GM23248 (cell line): ENCODE results near the gene LRRC51. TPM values are rescaled to one million over a fixed set of nuclear protein-coding genes. Genes with fewer than 3 reads are reported as not detected.

Experiments
- DNase-seq: peaks from one replicate; pipeline ENCODE4 v3.0.0-alpha.2; 2015
- H2AFZ ChIP-seq: fragments of 200-600 bp; sonication (generic); 2 replicates; pipeline ENCODE4 v1.6.1; 2016; ENCODE audit warnings: antibody characterized with exemption
- H3F3A ChIP-seq: fragments of 200-600 bp; sonication (generic); 2 replicates; pipeline ENCODE4 v1.6.1; 2016; ENCODE audit warnings: mild to moderate bottlenecking, antibody characterized with exemption, mixed run types; ENCODE audit not compliant: insufficient read depth
- H3K27ac ChIP-seq: fragments of 200-600 bp; sonication (generic); 2 replicates; pipeline ENCODE4 v1.5.1; 2016; ENCODE audit warnings: mild to moderate bottlenecking
- H3K27me3 ChIP-seq: fragments of 200-600 bp; sonication (generic); replicated peaks from 2 replicates; pipeline ENCODE4 v1.6.1; 2016; ENCODE audit warnings: mild to moderate bottlenecking; ENCODE audit not compliant: insufficient read depth
- H3K36me3 ChIP-seq: fragments of 200-600 bp; sonication (generic); 2 replicates; pipeline ENCODE4 v1.6.1; 2016; ENCODE audit warnings: low read depth, mild to moderate bottlenecking
- H3K4me1 ChIP-seq: fragments of 200-600 bp; sonication (generic); 2 replicates; pipeline ENCODE4 v1.6.1; 2016; ENCODE audit warnings: mild to moderate bottlenecking; ENCODE audit not compliant: insufficient read depth
- H3K4me2 ChIP-seq: fragments of 200-600 bp; sonication (generic); one replicate; pipeline ENCODE4 v1.6.1; 2016; ENCODE audit warnings: mild to moderate bottlenecking; ENCODE audit not compliant: unreplicated experiment
- H3K4me3 ChIP-seq: fragments of 200-600 bp; sonication (generic); 2 replicates; pipeline ENCODE4 v1.5.1; 2016; ENCODE audit warnings: mild to moderate bottlenecking
- H3K79me2 ChIP-seq: fragments of 200-600 bp; sonication (generic); 2 replicates; pipeline ENCODE4 v1.6.1; 2016; ENCODE audit warnings: mild to moderate bottlenecking; ENCODE audit not compliant: insufficient read depth
- H3K9ac ChIP-seq: fragments of 200-600 bp; sonication (generic); 2 replicates; pipeline ENCODE4 v1.6.1; 2016; ENCODE audit warnings: mild to moderate bottlenecking
- H3K9me2 ChIP-seq: fragments of 200-600 bp; sonication (generic); 2 replicates; pipeline ENCODE4 v1.6.1; 2016; ENCODE audit warnings: mixed run types, mild to moderate bottlenecking, moderate library complexity; ENCODE audit not compliant: insufficient read depth
- H3K9me3 ChIP-seq: fragments of 200-600 bp; sonication (generic); one replicate; pipeline ENCODE4 v1.6.1; 2017; ENCODE audit warnings: low read depth
- H4K20me1 ChIP-seq: fragments of 200-600 bp; sonication (generic); 2 replicates; pipeline ENCODE4 v1.6.0; 2016; ENCODE audit not compliant: insufficient read depth
- EZH2 ChIP-seq: fragments of 200-600 bp; sonication (generic); IDR thresholded peaks from 2 replicates; pipeline ENCODE4 v1.6.1; 2018; ENCODE audit warnings: antibody characterized with exemption, mild to moderate bottlenecking; ENCODE audit not compliant: insufficient read depth, poor library complexity, severe bottlenecking
- EZH2phosphoT487 ChIP-seq: fragments of 200-600 bp; sonication (generic); IDR thresholded peaks from 2 replicates; pipeline ENCODE4 v1.6.1; 2018; ENCODE audit warnings: antibody characterized with exemption, moderate library complexity, mild to moderate bottlenecking, low read depth; ENCODE audit not compliant: insufficient read depth
- WGBS, 2 experiments: methylation state at CpG; one replicate each; pipeline ENCODE4 v1.1.6; 2015 to 2017; ENCODE audit warnings: low lambda C conversion rate in 2 of 2, low coverage in 1 of 2; ENCODE audit errors: missing lambda C conversion rate in 2 of 2; 5-methylcytosine and 5-hydroxymethylcytosine counted together
- in situ Hi-C: fragments of 300-500 bp; cut with MboI; formaldehyde crosslinking; loops from 2 replicates; pipeline ENCODE4 v1.15.0; 2020
- polyA plus RNA-seq: library from polyadenylated mRNA; unstranded; fragments of >200 nt; fragmentation: Nextera tagmentation; extraction: Ambion mirVana; gene quantifications from 2 replicates; pipeline ENCODE4 v1.2.1, GENCODE V29; 2016
- total RNA-seq: library from RNA; depleted of rRNA; stranded (reverse); fragments of >200 nt; shearing (Covaris generic); gene quantifications from 2 replicates; pipeline ENCODE4 v1.2.3, GENCODE V29; 2014

LRRC51 gene
- total and polyA plus RNA-seq, 2 experiments from 2014 or later = 7.5 to 7.8 TPM

DNA sequence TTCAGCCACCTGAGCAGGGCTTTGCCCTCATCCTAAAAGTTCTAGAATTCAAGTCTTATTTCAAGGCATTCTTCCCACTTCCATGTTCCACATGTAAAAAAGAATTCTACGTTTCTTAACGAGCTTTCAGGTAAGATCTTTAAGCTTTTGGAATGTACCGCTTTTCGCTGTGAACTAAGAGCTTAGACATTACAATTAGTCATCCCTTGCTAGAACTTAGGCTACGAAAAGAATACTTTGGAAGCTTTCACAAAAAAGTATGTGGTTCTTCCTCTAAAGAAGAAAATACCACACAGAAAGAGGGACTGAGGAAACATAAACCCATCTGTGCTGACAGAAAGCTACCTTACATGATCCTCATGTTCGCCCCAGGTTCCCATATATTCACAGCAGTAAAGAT is 2.2 kb upstream of the LRRC51 start:
- 64 to 66% methylated on average over 6 of the region's 6 CpGs for WGBS, 2 experiments
- Histone ChIP-seq H3K27ac (peak overlapping the region; percentile 83), H3K9ac (peak overlapping the region; percentile 85), H3K9me2 (no peaks in the 10 kb centered on the region), H3K79me2 (peaks cover 66% of the 10 kb centered on the region), H2AFZ (peak overlapping the region; percentile 81), H3K4me2 (peak overlapping the region; percentile 97), H3K4me3 (peak overlapping the region; percentile 89), H3K9me3 (no peaks in the 10 kb centered on the region), H3K27me3 (no peaks in the 10 kb centered on the region), H3F3A (peaks cover 31% of the 10 kb centered on the region), H3K36me3 (no peaks in the 10 kb centered on the region), H4K20me1 (no peaks in the 10 kb centered on the region), H3K4me1 (peaks cover 12% of the 10 kb centered on the region)
- TF ChIP-seq EZH2 = no peak
- no peak for TF ChIP-seq EZH2phosphoT487
- DNase-seq = peak; percentile 59
- in situ Hi-C loops = no loop called here

- no peaks in the 10 kb centered on the region for H3K9me3 ChIP-seq
- peak overlapping the region; percentile 81 for H2AFZ ChIP-seq
- H4K20me1 ChIP-seq = no peaks in the 10 kb centered on the region
- H3K27me3 ChIP-seq = no peaks in the 10 kb centered on the region
- TF ChIP-seq EZH2 = no peak
- no peak for TF ChIP-seq EZH2phosphoT487
- H3K9me2 ChIP-seq = no peaks in the 10 kb centered on the region
- WGBS, 2 experiments = 1% methylated on average over 13 to 15 of the region's 16 CpGs
- H3K36me3 ChIP-seq = no peaks in the 10 kb centered on the region
- H3K4me3 ChIP-seq = peak overlapping the region; percentile 89
- peaks cover 12% of the 10 kb centered on the region for H3K4me1 ChIP-seq
- peaks cover 53% of the 10 kb centered on the region for H3K79me2 ChIP-seq
- in situ Hi-C loops = no loop called here
- peaks cover 31% of the 10 kb centered on the region for H3F3A ChIP-seq
- peak overlapping the region; percentile 85 for H3K9ac ChIP-seq
- H3K27ac ChIP-seq = peak overlapping the region; percentile 83
- H3K4me2 ChIP-seq = peak overlapping the region; percentile 97
- DNase-seq = peak; percentile 51
These were observed 778 bp upstream of the LRRC51 start for GRCh38 chr11:72079819-72080325.

DNA sequence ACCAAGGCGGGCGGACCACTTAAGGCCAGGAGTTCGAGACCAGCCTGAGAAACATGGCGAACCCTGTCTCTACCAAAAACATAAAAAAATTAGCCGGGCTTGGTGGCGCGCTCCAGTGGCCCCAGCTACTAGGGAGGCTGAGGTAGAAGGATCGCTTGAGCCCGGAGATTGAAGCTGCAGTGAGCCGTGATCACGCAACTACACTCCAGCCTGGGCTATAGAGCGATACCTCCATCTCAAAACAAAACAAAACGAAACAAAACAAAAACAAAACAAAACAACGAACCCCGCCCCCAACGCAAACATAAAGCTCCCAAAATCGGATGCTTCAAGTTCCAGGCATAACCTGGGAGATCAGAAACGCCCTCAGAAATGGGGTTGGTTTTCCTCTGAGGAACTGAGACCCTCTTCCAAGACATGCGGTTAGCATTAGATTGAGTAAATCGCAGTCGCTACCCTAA is 564 bp downstream of the LRRC51 start:
- peak overlapping the region; percentile 85 for H2AFZ ChIP-seq
- H3K27me3 ChIP-seq = no peaks in the 10 kb centered on the region
- H3K9ac ChIP-seq = peak overlapping the region; percentile 85
- H3K4me1 ChIP-seq = peaks cover 12% of the 10 kb centered on the region
- H3K27ac ChIP-seq = peak overlapping the region; percentile 87
- H3K9me2 ChIP-seq = no peaks in the 10 kb centered on the region
- peaks cover 40% of the 10 kb centered on the region for H3K79me2 ChIP-seq
- H3K9me3 ChIP-seq = no peaks in the 10 kb centered on the region
- H3K4me3 ChIP-seq = peak overlapping the region; percentile 73
- no peak for DNase-seq
- 61% methylated on average over 21 of the region's 21 CpGs for WGBS, 2 experiments
- no peak for TF ChIP-seq EZH2phosphoT487
- no peak for TF ChIP-seq EZH2
- H4K20me1 ChIP-seq = no peaks in the 10 kb centered on the region
- peak overlapping the region; percentile 63 for H3K4me2 ChIP-seq
- in situ Hi-C loops = no loop called here
- peaks cover 38% of the 10 kb centered on the region for H3F3A ChIP-seq
- H3K36me3 ChIP-seq = no peaks in the 10 kb centered on the region

GRCh38 chr11:72081821-72082453 is 1.3 kb downstream of the LRRC51 start:
- Histone ChIP-seq H3K27ac (no peak overlapping the region), H3K9ac (no peak overlapping the region)

More at GRCh38 chr11:72081821-72082453, 1.3 kb downstream of the LRRC51 start:
- no peaks in the 10 kb centered on the region for H3K9me2 ChIP-seq
- no peaks in the 10 kb centered on the region for H3K9me3 ChIP-seq
- no peak overlapping the region for H3K4me3 ChIP-seq
- H3F3A ChIP-seq = peaks cover 43% of the 10 kb centered on the region
- WGBS, 2 experiments = 98 to 100% methylated on average over 3 of the region's 3 CpGs
- in situ Hi-C loops = no loop called here
- peaks cover 12% of the 10 kb centered on the region for H3K4me1 ChIP-seq
- H3K36me3 ChIP-seq = no peaks in the 10 kb centered on the region
- no peaks in the 10 kb centered on the region for H3K27me3 ChIP-seq
- H4K20me1 ChIP-seq = no peaks in the 10 kb centered on the region
- TF ChIP-seq EZH2phosphoT487 (no peak), EZH2 (no peak)
- DNase-seq = no peak
- H2AFZ ChIP-seq = peak overlapping the region; percentile 85; the same call in 1 of the 2 replicates
- peaks cover 33% of the 10 kb centered on the region for H3K79me2 ChIP-seq
- no peak overlapping the region for H3K4me2 ChIP-seq
